Loucy (cell line): ENCODE data around the gene CAV3.

ENCODE experiments used
- H2AFZ ChIP-seq: fragments of 200-600 bp; sonication (generic); 2 replicates; pipeline ENCODE4 v1.6.0; 2016; ENCODE audit warnings: antibody characterized with exemption, mild to moderate bottlenecking, low read length, moderate library complexity
- H3F3A ChIP-seq: fragments of 200-600 bp; 2 replicates; pipeline ENCODE4 v1.6.0; 2016; ENCODE audit warnings: antibody characterized with exemption, low read depth, mild to moderate bottlenecking
- H3K27me3 ChIP-seq: fragments of 200-600 bp; sonication (generic); 2 replicates; pipeline ENCODE4 v1.6.1; 2014; ENCODE audit warnings: low read length, mild to moderate bottlenecking; ENCODE audit not compliant: insufficient read depth, poor library complexity, severe bottlenecking
- H3K36me3 ChIP-seq: fragments of 200-600 bp; sonication (generic); 2 replicates; pipeline ENCODE4 v1.6.1; 2016; ENCODE audit warnings: low read length; ENCODE audit not compliant: insufficient read depth
- H3K4me1 ChIP-seq: fragments of 200-600 bp; sonication (generic); 2 replicates; pipeline ENCODE4 v1.5.1; 2014; ENCODE audit warnings: low read length, mild to moderate bottlenecking; ENCODE audit not compliant: insufficient read depth, poor library complexity, severe bottlenecking
- H3K4me2 ChIP-seq: fragments of 200-600 bp; sonication (generic); 2 replicates; pipeline ENCODE4 v1.6.0; 2014; ENCODE audit warnings: antibody characterized with exemption, low read length, low read depth, mild to moderate bottlenecking; ENCODE audit not compliant: poor library complexity, severe bottlenecking
- H3K4me3 ChIP-seq: fragments of 200-600 bp; sonication (generic); 2 replicates; pipeline ENCODE4 v1.5.1; 2014; ENCODE audit warnings: low read length, mild to moderate bottlenecking, mixed read lengths; ENCODE audit not compliant: poor library complexity, severe bottlenecking
- H3K79me2 ChIP-seq: fragments of 200-600 bp; sonication (generic); 2 replicates; pipeline ENCODE4 v1.6.1; 2014; ENCODE audit warnings: low read length; ENCODE audit not compliant: insufficient read depth
- H3K9ac ChIP-seq: fragments of 200-600 bp; sonication (generic); 2 replicates; pipeline ENCODE4 v1.6.0; 2014; ENCODE audit warnings: mild to moderate bottlenecking, low read depth, low read length, moderate library complexity; ENCODE audit not compliant: poor library complexity, severe bottlenecking
- H3K9me2 ChIP-seq: fragments of 200-600 bp; sonication (generic); replicated peaks from 2 replicates; pipeline ENCODE4 v1.6.1; 2016; ENCODE audit warnings: low read depth, low read length, mixed read lengths
- H3K9me3 ChIP-seq: fragments of 200-600 bp; sonication (generic); 2 replicates; pipeline ENCODE4 v1.6.1; 2014; ENCODE audit warnings: mild to moderate bottlenecking, antibody characterized with exemption, low read length, low read depth; ENCODE audit not compliant: insufficient read depth
- H4K20me1 ChIP-seq: fragments of 200-600 bp; sonication (generic); 2 replicates; pipeline ENCODE4 v1.6.0; 2014; ENCODE audit warnings: antibody characterized with exemption, low read length, mild to moderate bottlenecking; ENCODE audit not compliant: insufficient read depth, poor library complexity, severe bottlenecking
- EZH2phosphoT487 ChIP-seq: fragments of 200-600 bp; IDR thresholded peaks from 2 replicates; pipeline ENCODE4 v1.6.1; 2018; ENCODE audit warnings: antibody characterized with exemption, mild to moderate bottlenecking, moderate library complexity, borderline replicate concordance
- TF ChIP-seq, protein P1 (sequence below): fragments of 200-600 bp; sonication (generic); conservative IDR thresholded peaks from 2 replicates; pipeline ENCODE4 v1.5.1; 2014; ENCODE audit warnings: mild to moderate bottlenecking, antibody characterized with exemption, low read length

CAV3 gene

GRCh38 chr3:8778475-8778874 lies 44.9 kb downstream of the CAV3 start:
- Histone ChIP-seq H3K36me3 (no peaks in the 10 kb centered on the region), H2AFZ (no peak overlapping the region), H3K4me3 (no peak overlapping the region), H3K9ac (no peak overlapping the region), H3K27me3 (no peaks in the 10 kb centered on the region), H4K20me1 (no peaks in the 10 kb centered on the region), H3K79me2 (no peaks in the 10 kb centered on the region), H3K4me2 (no peak overlapping the region), H3K4me1 (no peaks in the 10 kb centered on the region), H3K9me2 (no peaks in the 10 kb centered on the region), H3K9me3 (no peaks in the 10 kb centered on the region), H3F3A (no peaks in the 10 kb centered on the region)
- TF ChIP-seq, protein P1, sequence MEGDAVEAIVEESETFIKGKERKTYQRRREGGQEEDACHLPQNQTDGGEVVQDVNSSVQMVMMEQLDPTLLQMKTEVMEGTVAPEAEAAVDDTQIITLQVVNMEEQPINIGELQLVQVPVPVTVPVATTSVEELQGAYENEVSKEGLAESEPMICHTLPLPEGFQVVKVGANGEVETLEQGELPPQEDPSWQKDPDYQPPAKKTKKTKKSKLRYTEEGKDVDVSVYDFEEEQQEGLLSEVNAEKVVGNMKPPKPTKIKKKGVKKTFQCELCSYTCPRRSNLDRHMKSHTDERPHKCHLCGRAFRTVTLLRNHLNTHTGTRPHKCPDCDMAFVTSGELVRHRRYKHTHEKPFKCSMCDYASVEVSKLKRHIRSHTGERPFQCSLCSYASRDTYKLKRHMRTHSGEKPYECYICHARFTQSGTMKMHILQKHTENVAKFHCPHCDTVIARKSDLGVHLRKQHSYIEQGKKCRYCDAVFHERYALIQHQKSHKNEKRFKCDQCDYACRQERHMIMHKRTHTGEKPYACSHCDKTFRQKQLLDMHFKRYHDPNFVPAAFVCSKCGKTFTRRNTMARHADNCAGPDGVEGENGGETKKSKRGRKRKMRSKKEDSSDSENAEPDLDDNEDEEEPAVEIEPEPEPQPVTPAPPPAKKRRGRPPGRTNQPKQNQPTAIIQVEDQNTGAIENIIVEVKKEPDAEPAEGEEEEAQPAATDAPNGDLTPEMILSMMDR: no peak
- TF ChIP-seq EZH2phosphoT487: no peak

- Histone ChIP-seq H3K9me2 (no peaks in the 10 kb centered on the region), H2AFZ (no peak overlapping the region), H3K27me3 (no peaks in the 10 kb centered on the region), H3K4me1 (no peaks in the 10 kb centered on the region), H4K20me1 (no peaks in the 10 kb centered on the region), H3F3A (no peaks in the 10 kb centered on the region), H3K9ac (no peak overlapping the region), H3K9me3 (no peaks in the 10 kb centered on the region), H3K4me3 (no peak overlapping the region), H3K36me3 (no peaks in the 10 kb centered on the region), H3K79me2 (no peaks in the 10 kb centered on the region), H3K4me2 (no peak overlapping the region)
- no peak for TF ChIP-seq EZH2phosphoT487
- TF ChIP-seq, protein P1: no peak
These were observed 46.7 kb downstream of the CAV3 start for GRCh38 chr3:8780279-8780678.

- H3K27me3 ChIP-seq: no peaks in the 10 kb centered on the region
- no peak for TF ChIP-seq EZH2phosphoT487
- TF ChIP-seq, protein P1: no peak
- H3K4me2 ChIP-seq: no peak overlapping the region
- H3K9me3 ChIP-seq: no peaks in the 10 kb centered on the region
- H3K4me1 ChIP-seq: no peaks in the 10 kb centered on the region
- H4K20me1 ChIP-seq: no peaks in the 10 kb centered on the region
- no peaks in the 10 kb centered on the region for H3K36me3 ChIP-seq
- no peak overlapping the region for H3K4me3 ChIP-seq
- H3F3A ChIP-seq: no peaks in the 10 kb centered on the region
- no peak overlapping the region for H3K9ac ChIP-seq
- H3K79me2 ChIP-seq: no peaks in the 10 kb centered on the region
- H3K9me2 ChIP-seq: no peaks in the 10 kb centered on the region
- H2AFZ ChIP-seq: no peak overlapping the region
These were observed 51.3 kb downstream of the CAV3 start for GRCh38 chr3:8784676-8785435.
